NCI-H748 treated with DMSO at 0.1 percent for 48 hours (cell line): ENCODE results near the gene DDOST.

ENCODE experiments used
- DNase-seq: peaks from one replicate; lab custom pipeline; 2025; lab: John Stamatoyannopoulos, UW

The DDOST gene

GRCh38 chr1:20661207-20662109, at the start of gene DDOST:
Gene DDOST (minus strand): TSS chr1:20661369. CDS start chr1:20661350, 19 bp downstream.
- DNase-seq, result peak; percentile 90

- no peak for DNase-seq
Measured at GRCh38 chr1:20710469-20711284, 49.5 kb upstream of the DDOST start.

- no peak for DNase-seq
Measured at GRCh38 chr1:20709868-20710267, 48.7 kb upstream of the DDOST start.

GRCh38 chr1:20708891-20709290, 47.7 kb upstream of the DDOST start:
- no peak for DNase-seq

- DNase-seq, result no peak
Measured at GRCh38 chr1:20708057-20708456, 46.9 kb upstream of the DDOST start.

GRCh38 chr1:20706841-20707240, 45.7 kb upstream of the DDOST start:
- DNase-seq, result no peak

GRCh38 chr1:20705203-20705755, 44.1 kb upstream of the DDOST start:
- DNase-seq, result no peak

- no peak for DNase-seq
Measured at GRCh38 chr1:20704390-20705202, 43.4 kb upstream of the DDOST start.

GRCh38 chr1:20703124-20703756, 42.1 kb upstream of the DDOST start:
- no peak for DNase-seq

- DNase-seq, result no peak
Measured at GRCh38 chr1:20702416-20702815, 41.2 kb upstream of the DDOST start.

GRCh38 chr1:20701847-20702246, 40.7 kb upstream of the DDOST start:
- DNase-seq, result no peak

GRCh38 chr1:20701446-20701845, 40.3 kb upstream of the DDOST start:
- DNase-seq, result no peak

- DNase-seq, result no peak
Measured at GRCh38 chr1:20700636-20701215, 39.6 kb upstream of the DDOST start.

- no peak for DNase-seq
Measured at GRCh38 chr1:20699558-20699957, 38.4 kb upstream of the DDOST start.

GRCh38 chr1:20698195-20698910, 37.2 kb upstream of the DDOST start:
- no peak for DNase-seq

GRCh38 chr1:20697563-20697962, 36.4 kb upstream of the DDOST start:
- DNase-seq, result no peak

- DNase-seq, result peak; percentile 46
Measured at GRCh38 chr1:20696397-20697333, 35.5 kb upstream of the DDOST start.

- DNase-seq, result no peak
Measured at GRCh38 chr1:20695515-20695914, 34.3 kb upstream of the DDOST start.

GRCh38 chr1:20693623-20694022, 32.5 kb upstream of the DDOST start:
- DNase-seq, result no peak
